ENCODE measurements around the gene ZFP36L1.
A peak's percentile ranks its signal among the peaks of the same experiment; 100 is the strongest.

Gene ZFP36L1

DNA sequence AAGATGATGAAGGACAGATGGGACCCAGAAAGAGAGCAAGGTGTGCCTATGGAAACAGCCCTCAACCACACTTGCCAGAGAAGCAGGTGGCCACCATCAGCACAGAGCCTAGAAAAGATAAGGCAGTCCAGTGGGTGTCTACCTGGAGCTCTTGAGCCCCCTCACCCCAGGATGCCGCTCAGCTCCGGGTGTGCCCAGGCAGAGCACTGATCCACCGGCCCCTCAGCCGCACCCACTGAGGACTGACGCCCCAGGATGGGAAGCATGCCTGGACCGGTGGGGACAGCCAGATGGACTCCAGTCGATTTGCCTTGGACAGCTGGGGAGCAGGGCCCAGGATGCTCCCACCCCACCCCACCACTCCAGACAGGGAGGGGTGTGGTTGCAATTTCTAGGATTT is 15.1 kb upstream of the ZFP36L1 start:
- TF ChIP-seq EZH2 (IDR thresholded peaks at IDR 0.05; ENCODE audit: borderline replicate concordance, low read length), result no peak
- TF ChIP-seq, protein P1, sequence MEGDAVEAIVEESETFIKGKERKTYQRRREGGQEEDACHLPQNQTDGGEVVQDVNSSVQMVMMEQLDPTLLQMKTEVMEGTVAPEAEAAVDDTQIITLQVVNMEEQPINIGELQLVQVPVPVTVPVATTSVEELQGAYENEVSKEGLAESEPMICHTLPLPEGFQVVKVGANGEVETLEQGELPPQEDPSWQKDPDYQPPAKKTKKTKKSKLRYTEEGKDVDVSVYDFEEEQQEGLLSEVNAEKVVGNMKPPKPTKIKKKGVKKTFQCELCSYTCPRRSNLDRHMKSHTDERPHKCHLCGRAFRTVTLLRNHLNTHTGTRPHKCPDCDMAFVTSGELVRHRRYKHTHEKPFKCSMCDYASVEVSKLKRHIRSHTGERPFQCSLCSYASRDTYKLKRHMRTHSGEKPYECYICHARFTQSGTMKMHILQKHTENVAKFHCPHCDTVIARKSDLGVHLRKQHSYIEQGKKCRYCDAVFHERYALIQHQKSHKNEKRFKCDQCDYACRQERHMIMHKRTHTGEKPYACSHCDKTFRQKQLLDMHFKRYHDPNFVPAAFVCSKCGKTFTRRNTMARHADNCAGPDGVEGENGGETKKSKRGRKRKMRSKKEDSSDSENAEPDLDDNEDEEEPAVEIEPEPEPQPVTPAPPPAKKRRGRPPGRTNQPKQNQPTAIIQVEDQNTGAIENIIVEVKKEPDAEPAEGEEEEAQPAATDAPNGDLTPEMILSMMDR (IDR thresholded peaks at IDR 0.05; ENCODE audit: low read length), result no peak
- no peaks in the 10 kb centered on the region for H3K79me2 ChIP-seq (ENCODE audit: insufficient read depth, low read length)
- no peak overlapping the region for H3K4me3 ChIP-seq (ENCODE audit: low read depth, low read length, poor library complexity, severe bottlenecking)
- no peaks in the 10 kb centered on the region for H3K9me2 ChIP-seq (ENCODE audit: low read depth, low read length)
- H4K20me1 ChIP-seq (ENCODE audit: insufficient read depth, low read length), result no peaks in the 10 kb centered on the region
- H2AFZ ChIP-seq (ENCODE audit: low read length), result no peak overlapping the region
- H3K27ac ChIP-seq (ENCODE audit: low read depth, low read length, poor library complexity, severe bottlenecking), result peak overlapping the region; percentile 92
- peaks cover 10% of the 10 kb centered on the region; the same call in 1 of the 2 replicates for H3F3A ChIP-seq (ENCODE audit: insufficient read depth, low read length)
- 0 out of 2 replicates have a peak, but pooled peaks cover 2% of the 10 kb centered on the region for H3K9me3 ChIP-seq (ENCODE audit: low read length)
- H3K27me3 ChIP-seq (ENCODE audit: insufficient read depth, low read length), result no peaks in the 10 kb centered on the region
- H3K4me1 ChIP-seq (ENCODE audit: insufficient read depth, low read length, severe bottlenecking), result peaks cover 35% of the 10 kb centered on the region
- no peak overlapping the region for H3K4me2 ChIP-seq (ENCODE audit: low read length)
- no peak overlapping the region; the same call in 1 of the 2 replicates for H3K9ac ChIP-seq (ENCODE audit: low read length)
- H3K36me3 ChIP-seq (ENCODE audit: insufficient read depth, low read length), result no peaks in the 10 kb centered on the region

DNA sequence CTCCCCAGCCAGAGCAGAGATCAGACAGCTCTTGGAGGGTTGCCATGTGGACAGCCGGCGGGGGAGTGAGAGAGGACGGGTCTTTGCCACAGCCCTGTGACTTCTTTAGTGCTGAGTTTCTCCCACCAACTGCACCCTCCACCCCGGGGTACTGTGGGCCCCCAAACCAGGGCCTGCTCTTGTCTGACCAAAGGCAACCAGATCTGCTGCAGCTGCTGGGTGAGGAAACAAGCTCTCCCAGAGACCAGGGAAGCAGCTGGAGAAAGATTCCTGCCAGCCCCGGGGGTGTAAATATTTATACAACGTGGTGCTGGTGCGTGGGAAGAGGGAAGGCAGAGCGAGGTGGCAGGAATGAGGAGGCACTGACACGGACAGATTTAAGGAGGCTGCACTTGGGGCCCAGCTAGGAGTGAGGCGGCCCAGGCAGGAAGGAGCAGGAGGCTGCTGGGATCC is 14.3 kb upstream of the ZFP36L1 start:
- peaks cover 27% of the 10 kb centered on the region for H3K4me1 ChIP-seq (ENCODE audit: insufficient read depth, low read length, severe bottlenecking)
- H3K36me3 ChIP-seq (ENCODE audit: insufficient read depth, low read length), result no peaks in the 10 kb centered on the region
- H4K20me1 ChIP-seq (ENCODE audit: insufficient read depth, low read length), result no peaks in the 10 kb centered on the region
- H3F3A ChIP-seq (ENCODE audit: insufficient read depth, low read length), result peaks cover 10% of the 10 kb centered on the region; the same call in 1 of the 2 replicates
- no peaks in the 10 kb centered on the region for H3K9me2 ChIP-seq (ENCODE audit: low read depth, low read length)
- peak overlapping the region; percentile 65 for H3K9ac ChIP-seq (ENCODE audit: low read length)
- no peaks in the 10 kb centered on the region for H3K79me2 ChIP-seq (ENCODE audit: insufficient read depth, low read length)
- H3K27ac ChIP-seq (ENCODE audit: low read depth, low read length, poor library complexity, severe bottlenecking), result peak overlapping the region; percentile 92
- H3K4me3 ChIP-seq (ENCODE audit: low read depth, low read length, poor library complexity, severe bottlenecking), result peak overlapping the region; percentile 26
- H3K27me3 ChIP-seq (ENCODE audit: insufficient read depth, low read length), result no peaks in the 10 kb centered on the region
- peaks cover 5% of the 10 kb centered on the region; the same call in 1 of the 2 replicates for H3K9me3 ChIP-seq (ENCODE audit: low read length)
- H2AFZ ChIP-seq (ENCODE audit: low read length), result no peak overlapping the region
- TF ChIP-seq EZH2 (IDR thresholded peaks at IDR 0.05; ENCODE audit: borderline replicate concordance, low read length), result no peak
- TF ChIP-seq, protein P1 (IDR thresholded peaks at IDR 0.05; ENCODE audit: low read length), result no peak
- H3K4me2 ChIP-seq (ENCODE audit: low read length), result peak overlapping the region; percentile 56

DNA sequence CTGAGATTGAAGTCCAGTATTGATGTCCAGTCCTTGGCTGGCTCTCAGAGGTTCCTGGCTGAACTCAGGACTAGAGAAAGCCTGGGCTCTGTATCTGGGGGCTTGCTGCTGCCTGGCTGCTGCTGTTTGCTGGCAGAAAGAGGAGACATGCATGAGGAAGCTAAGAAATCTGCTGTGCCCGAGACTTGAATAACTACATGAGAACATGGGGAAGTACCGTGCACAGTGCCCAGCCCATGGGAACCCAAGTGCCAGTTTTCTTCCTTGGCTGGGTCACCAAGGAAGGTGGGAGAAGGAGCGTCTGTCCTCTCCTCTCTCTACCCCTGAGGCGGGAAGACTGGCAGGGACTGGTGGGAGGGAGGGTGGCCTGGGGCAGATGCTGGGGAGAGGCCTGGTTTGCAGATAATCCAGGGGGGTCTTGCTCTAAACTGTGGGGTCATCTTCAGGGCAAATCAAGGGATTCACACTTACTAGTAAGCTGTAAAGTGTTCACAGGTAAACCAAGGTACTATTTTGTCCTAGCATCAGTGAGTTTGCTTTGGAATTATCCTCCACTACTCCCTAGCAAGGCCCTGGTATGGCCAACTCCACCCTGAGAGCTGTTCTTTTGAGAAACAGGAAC is 13.8 kb upstream of the ZFP36L1 start:
- Histone ChIP-seq H3K27me3 (ENCODE audit: insufficient read depth, low read length) (no peaks in the 10 kb centered on the region), H3K27ac (ENCODE audit: low read depth, low read length, poor library complexity, severe bottlenecking) (peak overlapping the region; percentile 92), H3K9me2 (ENCODE audit: low read depth, low read length) (no peaks in the 10 kb centered on the region), H3K36me3 (ENCODE audit: insufficient read depth, low read length) (no peaks in the 10 kb centered on the region), H3K79me2 (ENCODE audit: insufficient read depth, low read length) (no peaks in the 10 kb centered on the region), H2AFZ (ENCODE audit: low read length) (no peak overlapping the region), H3K4me2 (ENCODE audit: low read length) (peak overlapping the region; percentile 56), H3K4me3 (ENCODE audit: low read depth, low read length, poor library complexity, severe bottlenecking) (peak overlapping the region; percentile 26), H3K4me1 (ENCODE audit: insufficient read depth, low read length, severe bottlenecking) (peaks cover 27% of the 10 kb centered on the region), H4K20me1 (ENCODE audit: insufficient read depth, low read length) (no peaks in the 10 kb centered on the region), H3F3A (ENCODE audit: insufficient read depth, low read length) (peaks cover 10% of the 10 kb centered on the region; the same call in 1 of the 2 replicates), H3K9me3 (ENCODE audit: low read length) (peaks cover 11% of the 10 kb centered on the region), H3K9ac (ENCODE audit: low read length) (peak overlapping the region; percentile 65)
- no peak for TF ChIP-seq EZH2 (IDR thresholded peaks at IDR 0.05; ENCODE audit: borderline replicate concordance, low read length)
- TF ChIP-seq, protein P1 (IDR thresholded peaks at IDR 0.05; ENCODE audit: low read length), result no peak

Data from OCI-LY1 (cell line).